ENCODE results near the gene PSMG4.

Gene PSMG4

GRCh38 chr6:3277251-3277650 lies 18.5 kb downstream of the PSMG4 start:
- DNase-seq = no peak
- Histone ChIP-seq H3K36me3 (replicated peaks; ENCODE audit: insufficient read depth, low read length) (no peaks in the 10 kb centered on the region), H3K4me3 (ENCODE audit: low read length) (no peak overlapping the region), H3K9me2 (replicated peaks; ENCODE audit: insufficient read depth, low read length) (no peaks in the 10 kb centered on the region), H3K4me1 (ENCODE audit: low read length) (no peaks in the 10 kb centered on the region; the same call in 1 of the 2 replicates), H3K79me2 (ENCODE audit: low read length) (peaks cover 7% of the 10 kb centered on the region; the same call in 1 of the 2 replicates), H3F3A (ENCODE audit: insufficient read depth, low read length) (no peaks in the 10 kb centered on the region; the same call in 1 of the 2 replicates), H3K9ac (ENCODE audit: low read length) (no peak overlapping the region), H3K27me3 (replicated peaks; ENCODE audit: insufficient read depth, low read length) (no peaks in the 10 kb centered on the region), H3K4me2 (ENCODE audit: low read depth, low read length) (no peak overlapping the region), H3K27ac (ENCODE audit: low read length) (no peak overlapping the region), H4K20me1 (ENCODE audit: insufficient read depth, low read length) (no peaks in the 10 kb centered on the region), H2AFZ (ENCODE audit: low read length) (no peak overlapping the region), H3K9me3 (replicated peaks; ENCODE audit: insufficient read depth, low read length) (no peaks in the 10 kb centered on the region)
- TF ChIP-seq EZH2 (optimal IDR thresholded peaks at IDR 0.05; ENCODE audit: low read depth, low read length) (no peak), CTCF (IDR thresholded peaks at IDR 0.05; ENCODE audit: low read length) (no peak), EZH2phosphoT487 (IDR thresholded peaks at IDR 0.05; ENCODE audit: low read length) (no peak)

GRCh38 chr6:3277851-3278416 lies 19.2 kb downstream of the PSMG4 start:
- Histone ChIP-seq H4K20me1 (ENCODE audit: insufficient read depth, low read length) (no peaks in the 10 kb centered on the region), H3K9ac (ENCODE audit: low read length) (no peak overlapping the region), H3K4me1 (ENCODE audit: low read length) (no peaks in the 10 kb centered on the region; the same call in 1 of the 2 replicates), H3K4me2 (ENCODE audit: low read depth, low read length) (no peak overlapping the region), H3K9me3 (replicated peaks; ENCODE audit: insufficient read depth, low read length) (no peaks in the 10 kb centered on the region), H3K79me2 (ENCODE audit: low read length) (peaks cover 1% of the 10 kb centered on the region; the same call in 1 of the 2 replicates), H3K27me3 (replicated peaks; ENCODE audit: insufficient read depth, low read length) (no peaks in the 10 kb centered on the region), H2AFZ (ENCODE audit: low read length) (no peak overlapping the region), H3K4me3 (ENCODE audit: low read length) (no peak overlapping the region), H3K9me2 (replicated peaks; ENCODE audit: insufficient read depth, low read length) (no peaks in the 10 kb centered on the region), H3K36me3 (replicated peaks; ENCODE audit: insufficient read depth, low read length) (no peaks in the 10 kb centered on the region), H3K27ac (ENCODE audit: low read length) (no peak overlapping the region), H3F3A (ENCODE audit: insufficient read depth, low read length) (no peaks in the 10 kb centered on the region; the same call in 1 of the 2 replicates)
- TF ChIP-seq EZH2 (optimal IDR thresholded peaks at IDR 0.05; ENCODE audit: low read depth, low read length) (no peak), EZH2phosphoT487 (IDR thresholded peaks at IDR 0.05; ENCODE audit: low read length) (no peak), CTCF (IDR thresholded peaks at IDR 0.05; ENCODE audit: low read length) (no peak)
- no peak for DNase-seq

GRCh38 chr6:3278691-3279090 lies 19.9 kb downstream of the PSMG4 start:
- no peaks in the 10 kb centered on the region for H3K79me2 ChIP-seq (ENCODE audit: low read length)
- DNase-seq = no peak
- TF ChIP-seq EZH2 (optimal IDR thresholded peaks at IDR 0.05; ENCODE audit: low read depth, low read length) (no peak), EZH2phosphoT487 (IDR thresholded peaks at IDR 0.05; ENCODE audit: low read length) (no peak), CTCF (IDR thresholded peaks at IDR 0.05; ENCODE audit: low read length) (no peak)

More at GRCh38 chr6:3278691-3279090, 19.9 kb downstream of the PSMG4 start:
- Histone ChIP-seq H4K20me1 (ENCODE audit: insufficient read depth, low read length) (no peaks in the 10 kb centered on the region), H3K27me3 (replicated peaks; ENCODE audit: insufficient read depth, low read length) (no peaks in the 10 kb centered on the region), H3K9me3 (replicated peaks; ENCODE audit: insufficient read depth, low read length) (no peaks in the 10 kb centered on the region), H3K27ac (ENCODE audit: low read length) (no peak overlapping the region), H3K4me2 (ENCODE audit: low read depth, low read length) (no peak overlapping the region), H2AFZ (ENCODE audit: low read length) (no peak overlapping the region), H3K4me1 (ENCODE audit: low read length) (no peaks in the 10 kb centered on the region; the same call in 1 of the 2 replicates), H3K36me3 (replicated peaks; ENCODE audit: insufficient read depth, low read length) (no peaks in the 10 kb centered on the region), H3K9ac (ENCODE audit: low read length) (no peak overlapping the region), H3K4me3 (ENCODE audit: low read length) (no peak overlapping the region), H3K9me2 (replicated peaks; ENCODE audit: insufficient read depth, low read length) (no peaks in the 10 kb centered on the region), H3F3A (ENCODE audit: insufficient read depth, low read length) (no peaks in the 10 kb centered on the region; the same call in 1 of the 2 replicates)

All from MM.1S (cell line).